Measurements from ENCODE around the gene PRPF8.
"Not testable (repeated sequence)": the region's sequence is repeated elsewhere in the genome, so short reads cannot be mapped to it uniquely, and the experiment has no call there.

The PRPF8 gene

GRCh38 chr17:1684378-1685189 lies at the start of gene PRPF8:
PRPF8 (minus strand) TSS chr17:1684867; CDS start chr17:1684571, 296 bp downstream.
- FAIRE-seq (no peak), DNase-seq (ENCODE audit: low spot score) (peak; percentile 96)

GRCh38 chr17:1733759-1734158 lies 49.1 kb upstream of the PRPF8 start:
- DNase-seq (ENCODE audit: low spot score): no peak

GRCh38 chr17:1732833-1733321 lies 48.2 kb upstream of the PRPF8 start:
- DNase-seq (ENCODE audit: low spot score) (no peak), FAIRE-seq (no peak)

More at GRCh38 chr17:1733759-1734158, 49.1 kb upstream of the PRPF8 start:
- no peak for FAIRE-seq

- FAIRE-seq (no peak), DNase-seq (ENCODE audit: low spot score) (no peak)
Measured at GRCh38 chr17:1732241-1732832, 47.7 kb upstream of the PRPF8 start.

GRCh38 chr17:1731194-1731506 lies 46.5 kb upstream of the PRPF8 start:
- DNase-seq (ENCODE audit: low spot score) (no peak), FAIRE-seq (peak; percentile 20)

GRCh38 chr17:1730326-1731193 lies 45.9 kb upstream of the PRPF8 start:
- DNase-seq (ENCODE audit: low spot score): peak; percentile 59
- no peak for FAIRE-seq

- no peak for DNase-seq (ENCODE audit: low spot score)
- FAIRE-seq: no peak
Measured at GRCh38 chr17:1729966-1730325, 45.3 kb upstream of the PRPF8 start.

- FAIRE-seq (no peak), DNase-seq (ENCODE audit: low spot score) (no peak)
Measured at GRCh38 chr17:1727876-1728630, 43.4 kb upstream of the PRPF8 start.

- FAIRE-seq: no peak
- no peak for DNase-seq (ENCODE audit: low spot score)
Measured at GRCh38 chr17:1727258-1727789, 42.7 kb upstream of the PRPF8 start.

- no peak for FAIRE-seq
- no peak for DNase-seq (ENCODE audit: low spot score)
Measured at GRCh38 chr17:1726626-1727257, 42.1 kb upstream of the PRPF8 start.

- no peak for FAIRE-seq
- DNase-seq (ENCODE audit: low spot score): no peak
Measured at GRCh38 chr17:1725642-1726511, 41.2 kb upstream of the PRPF8 start.

- DNase-seq (ENCODE audit: low spot score) (no peak), FAIRE-seq (no peak)
Measured at GRCh38 chr17:1724869-1725641, 40.4 kb upstream of the PRPF8 start.

GRCh38 chr17:1724351-1724868 lies 39.7 kb upstream of the PRPF8 start, which contains the start of gene WDR81:
WDR81 (plus strand) TSS chr17:1724704; CDS start chr17:1724960, 256 bp downstream.
- FAIRE-seq (peak; percentile 50), DNase-seq (ENCODE audit: low spot score) (peak; percentile 78)

- not testable (repeated sequence) for FAIRE-seq; DNase-seq (ENCODE audit: low spot score)
Measured at GRCh38 chr17:1722022-1722421, 37.4 kb upstream of the PRPF8 start.

- FAIRE-seq (no peak), DNase-seq (ENCODE audit: low spot score) (no peak)
Measured at GRCh38 chr17:1720856-1721386, 36.3 kb upstream of the PRPF8 start.

GRCh38 chr17:1718362-1719165 lies 33.9 kb upstream of the PRPF8 start:
- DNase-seq (ENCODE audit: low spot score) (no peak), FAIRE-seq (no peak)
